ENCODE measurements around the gene PGBD5. TPM values are rescaled to one million over a fixed set of nuclear protein-coding genes. Genes with fewer than 3 reads are reported as not detected.
A peak's percentile ranks its signal among the peaks of the same experiment; 100 is the strongest.

PGBD5 gene
- total RNA-seq, 2 experiments from 2014 or later, result not detected

- Histone ChIP-seq H4K20me1 (ENCODE audit: insufficient read depth, low read length) (no peaks in the 10 kb centered on the region), H3K4me2 (ENCODE audit: low read length) (no peak overlapping the region), H3K4me1 (ENCODE audit: insufficient read depth, low read length, poor library complexity, severe bottlenecking) (peaks cover 3% of the 10 kb centered on the region), H3K9me2 (ENCODE audit: insufficient read depth, low read length) (no peaks in the 10 kb centered on the region), H2AFZ (ENCODE audit: low read length) (no peak overlapping the region), H3K36me3 (ENCODE audit: insufficient read depth, low read length) (no peaks in the 10 kb centered on the region), H3K4me3 (ENCODE audit: low read depth, low read length, poor library complexity, severe bottlenecking) (no peak overlapping the region), H3K79me2 (ENCODE audit: insufficient read depth, low read depth, low read length) (no peaks in the 10 kb centered on the region), H3K27ac (ENCODE audit: low read depth, low read length, poor library complexity, severe bottlenecking) (no peak overlapping the region), H3K9me3 (ENCODE audit: low read length) (no peaks in the 10 kb centered on the region)
- ChIA-PET CTCF (ENCODE audit: unreplicated experiment) (no interaction called here), POLR2A (no interaction called here)
- intact Hi-C loops (cut with micrococcal nuclease; ENCODE audit: unreplicated experiment), result no loop called here
- no peak for DNase-seq (ENCODE audit: low spot score)
- BruUV-seq (replicated peaks), result no TSS peak
- TF ChIP-seq CTCF (conservative IDR thresholded peaks at IDR 0.05; ENCODE audit: low read length) (no peak), EZH2phosphoT487 (IDR thresholded peaks at IDR 0.05; ENCODE audit: borderline replicate concordance, low read depth, low read length) (no peak)
These were observed 57.8 kb downstream of the PGBD5 start for GRCh38 chr1:230368363-230368762.

GRCh38 chr1:230366504-230366915 is 59.6 kb downstream of the PGBD5 start:
- CTCF ChIA-PET (ENCODE audit: unreplicated experiment), result no interaction called here
- H3K4me2 ChIP-seq (ENCODE audit: low read length), result no peak overlapping the region
- H2AFZ ChIP-seq (ENCODE audit: low read length), result no peak overlapping the region
- no TSS peak for BruUV-seq (replicated peaks)
- POLR2A ChIA-PET, result no interaction called here
- no peak overlapping the region for H3K4me3 ChIP-seq (ENCODE audit: low read depth, low read length, poor library complexity, severe bottlenecking)
- no peaks in the 10 kb centered on the region for H4K20me1 ChIP-seq (ENCODE audit: insufficient read depth, low read length)
- H3K9me2 ChIP-seq (ENCODE audit: insufficient read depth, low read length), result no peaks in the 10 kb centered on the region
- TF ChIP-seq EZH2phosphoT487 (IDR thresholded peaks at IDR 0.05; ENCODE audit: borderline replicate concordance, low read depth, low read length), result no peak
- no peak for TF ChIP-seq CTCF (conservative IDR thresholded peaks at IDR 0.05; ENCODE audit: low read length)
- H3K79me2 ChIP-seq (ENCODE audit: insufficient read depth, low read depth, low read length), result no peaks in the 10 kb centered on the region
- DNase-seq (ENCODE audit: low spot score), result no peak
- no peak overlapping the region for H3K27ac ChIP-seq (ENCODE audit: low read depth, low read length, poor library complexity, severe bottlenecking)
- no peaks in the 10 kb centered on the region for H3K36me3 ChIP-seq (ENCODE audit: insufficient read depth, low read length)
- peaks cover 3% of the 10 kb centered on the region for H3K4me1 ChIP-seq (ENCODE audit: insufficient read depth, low read length, poor library complexity, severe bottlenecking)
- intact Hi-C loops (cut with micrococcal nuclease; ENCODE audit: unreplicated experiment), result no loop called here
- H3K9me3 ChIP-seq (ENCODE audit: low read length), result no peaks in the 10 kb centered on the region

- intact Hi-C loops (cut with micrococcal nuclease; ENCODE audit: unreplicated experiment), result no loop called here
These were observed 60.3 kb downstream of the PGBD5 start for GRCh38 chr1:230365723-230366307.

More at GRCh38 chr1:230365723-230366307, 60.3 kb downstream of the PGBD5 start:
- Histone ChIP-seq H2AFZ (ENCODE audit: low read length) (no peak overlapping the region), H3K9me3 (ENCODE audit: low read length) (no peaks in the 10 kb centered on the region), H3K4me1 (ENCODE audit: insufficient read depth, low read length, poor library complexity, severe bottlenecking) (peaks cover 3% of the 10 kb centered on the region), H3K4me2 (ENCODE audit: low read length) (no peak overlapping the region), H3K27ac (ENCODE audit: low read depth, low read length, poor library complexity, severe bottlenecking) (no peak overlapping the region), H4K20me1 (ENCODE audit: insufficient read depth, low read length) (no peaks in the 10 kb centered on the region), H3K9me2 (ENCODE audit: insufficient read depth, low read length) (no peaks in the 10 kb centered on the region), H3K79me2 (ENCODE audit: insufficient read depth, low read depth, low read length) (no peaks in the 10 kb centered on the region), H3K36me3 (ENCODE audit: insufficient read depth, low read length) (no peaks in the 10 kb centered on the region), H3K4me3 (ENCODE audit: low read depth, low read length, poor library complexity, severe bottlenecking) (no peak overlapping the region)
- no peak for DNase-seq (ENCODE audit: low spot score)
- 0 out of 2 replicates have a peak, but pooled peaks have one; percentile 12 for TF ChIP-seq CTCF (conservative IDR thresholded peaks at IDR 0.05; ENCODE audit: low read length)
- no peak for TF ChIP-seq EZH2phosphoT487 (IDR thresholded peaks at IDR 0.05; ENCODE audit: borderline replicate concordance, low read depth, low read length)
- POLR2A ChIA-PET, result interaction anchor here (0.7 kb wide), 1 partner anchor 1715 kb away, joined by 3 read pairs; no protein-coding TSS in a partner anchor
- CTCF ChIA-PET (ENCODE audit: unreplicated experiment), result no interaction called here
- no TSS peak for BruUV-seq (replicated peaks)

All from OCI-LY7 (cell line).